Gastroesophageal sphincter (tissue), 4 donors: ENCODE measurements around the gene CEP19. TPM values are rescaled to one million over a fixed set of nuclear protein-coding genes. Genes with fewer than 3 reads are reported as not detected.
A peak's percentile ranks its signal among the peaks of the same experiment; 100 is the strongest.

Experiments
- ATAC-seq: fragments of 150-250 bp; one replicate; pipeline ENCODE4 v1.9.1; 2016; ENCODE audit warnings: mild to moderate bottlenecking, moderate library complexity
- H3K27ac ChIP-seq, 4 donors: fragments of 200-600 bp; sonication (generic) in 3 of 4; 1 replicate in 3 of 4; 2 replicates in 1 of 4; pipeline ENCODE4 v1.5.1; 2016 to 2019
- H3K27me3 ChIP-seq: fragments of 200-600 bp; sonication (generic); one replicate; pipeline ENCODE4 v1.5.1; 2019
- H3K36me3 ChIP-seq, 2 donors: fragments of 200-600 bp; sonication (generic); one replicate each; pipeline ENCODE4 v1.5.1; 2019; ENCODE audit warnings: control low read depth in 1 of 2
- H3K4me1 ChIP-seq, 3 donors: fragments of 200-600 bp; sonication (generic); 1 replicate in 2 of 3; 2 replicates in 1 of 3; pipeline ENCODE4 v1.5.1; 2016 to 2019; ENCODE audit warnings: control low read depth in 2 of 3
- H3K4me3 ChIP-seq, 2 donors: fragments of 200-600 bp; sonication (generic); one replicate each; pipeline ENCODE4 v1.5.1; 2019; ENCODE audit warnings: mild to moderate bottlenecking in 1 of 2, moderate library complexity in 1 of 2
- H3K9me3 ChIP-seq, 3 donors: fragments of 200-600 bp; sonication (generic); one replicate each; pipeline ENCODE4 v1.5.1; 2017 to 2019; ENCODE audit warnings: control low read depth in 2 of 3
- EP300 ChIP-seq: sonication (generic); formaldehyde crosslinking; IDR thresholded peaks from one replicate; pipeline ENCODE4 v1.6.1; 2017; ENCODE audit warnings: antibody characterized with exemption, mild to moderate bottlenecking
- POLR2A ChIP-seq, 2 donors: fragments of 450-650 bp; IDR thresholded peaks; one replicate each; pipeline ENCODE4 v1.6.1; 2017; ENCODE audit warnings: antibody characterized with exemption in 2 of 2, mild to moderate bottlenecking in 2 of 2, moderate library complexity in 1 of 2
- POLR2AphosphoS5 ChIP-seq: sonication (generic); formaldehyde crosslinking; IDR thresholded peaks from one replicate; pipeline ENCODE4 v1.6.1; 2017; ENCODE audit warnings: antibody characterized with exemption
- WGBS, 2 donors: methylation state at CpG; one replicate each; pipeline ENCODE4 v1.1.5; 2018; ENCODE audit warnings: low coverage in 1 of 2; 5-methylcytosine and 5-hydroxymethylcytosine counted together
- total RNA-seq, 4 donors: library from RNA; depleted of rRNA; stranded (reverse); fragments of >200 nt; gene quantifications; one replicate each; pipeline ENCODE4 v1.1.0, GENCODE V29; 2016
- TF ChIP-seq, protein P1 (sequence below), 4 experiments: fragments of 200-600 bp in 2 of 4; fragments of 450-650 bp in 2 of 4; sonication (generic) in 1 of 4; IDR thresholded peaks; one replicate each; pipeline ENCODE4 v1.5.1; 2017 to 2019; ENCODE audit warnings: antibody characterized with exemption in 4 of 4, mild to moderate bottlenecking in 2 of 4, moderate library complexity in 2 of 4

The CEP19 gene
- total RNA-seq, 4 donors from 2014 or later, result 1.1 to 4.9 (median 2.9) TPM

DNA sequence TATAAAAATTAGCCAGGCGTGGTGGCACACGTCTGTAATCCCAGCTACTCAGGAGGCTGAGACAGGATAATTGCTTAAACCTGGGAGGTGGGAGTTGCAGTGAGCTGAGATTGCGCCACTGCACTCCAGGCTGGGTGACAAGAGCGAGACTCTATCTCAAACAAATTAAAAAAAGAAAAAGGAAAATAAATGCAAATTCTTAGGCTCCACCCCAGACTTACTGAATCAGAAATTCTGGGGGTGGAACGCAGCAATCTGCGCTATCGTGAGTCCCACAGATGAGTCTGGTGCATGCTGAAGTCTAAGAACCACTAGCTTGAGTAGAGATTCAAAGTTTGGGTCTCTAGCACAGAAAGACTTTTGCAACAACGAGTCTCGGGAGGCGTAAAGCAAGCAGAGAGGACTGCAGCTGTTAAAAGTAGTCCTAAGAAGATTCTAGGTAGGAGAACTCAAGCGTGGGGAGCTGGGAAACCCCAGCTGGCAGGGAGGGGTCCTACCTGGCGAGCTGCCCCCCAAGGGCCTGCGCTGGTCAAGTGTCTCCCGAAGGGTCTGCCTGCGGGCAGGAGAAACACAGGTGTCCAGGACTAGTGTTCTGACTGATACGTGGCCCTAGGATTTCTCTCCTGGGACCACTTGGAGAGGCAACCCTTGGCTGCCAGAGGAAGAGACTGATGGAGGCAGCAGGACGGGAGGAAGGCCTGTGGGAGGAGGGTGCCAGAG is 21.9 kb downstream of the CEP19 start:
- ATAC-seq, result no peak
- no peak overlapping the region for H3K4me3 ChIP-seq
- no peaks in the 10 kb centered on the region for H3K36me3 ChIP-seq
- no peak overlapping the region for H3K27ac ChIP-seq
- peaks cover 0 to 3% (median 0%) of the 10 kb centered on the region in 3 donors for H3K4me1 ChIP-seq
- 78 to 88% methylated on average over 9 to 10 of the region's 17 CpGs for WGBS, 2 donors
- TF ChIP-seq POLR2AphosphoS5, result no peak
- no peak for TF ChIP-seq EP300
- no peak for TF ChIP-seq POLR2A (IDR thresholded peaks at IDR 0.05)
- TF ChIP-seq, protein P1, sequence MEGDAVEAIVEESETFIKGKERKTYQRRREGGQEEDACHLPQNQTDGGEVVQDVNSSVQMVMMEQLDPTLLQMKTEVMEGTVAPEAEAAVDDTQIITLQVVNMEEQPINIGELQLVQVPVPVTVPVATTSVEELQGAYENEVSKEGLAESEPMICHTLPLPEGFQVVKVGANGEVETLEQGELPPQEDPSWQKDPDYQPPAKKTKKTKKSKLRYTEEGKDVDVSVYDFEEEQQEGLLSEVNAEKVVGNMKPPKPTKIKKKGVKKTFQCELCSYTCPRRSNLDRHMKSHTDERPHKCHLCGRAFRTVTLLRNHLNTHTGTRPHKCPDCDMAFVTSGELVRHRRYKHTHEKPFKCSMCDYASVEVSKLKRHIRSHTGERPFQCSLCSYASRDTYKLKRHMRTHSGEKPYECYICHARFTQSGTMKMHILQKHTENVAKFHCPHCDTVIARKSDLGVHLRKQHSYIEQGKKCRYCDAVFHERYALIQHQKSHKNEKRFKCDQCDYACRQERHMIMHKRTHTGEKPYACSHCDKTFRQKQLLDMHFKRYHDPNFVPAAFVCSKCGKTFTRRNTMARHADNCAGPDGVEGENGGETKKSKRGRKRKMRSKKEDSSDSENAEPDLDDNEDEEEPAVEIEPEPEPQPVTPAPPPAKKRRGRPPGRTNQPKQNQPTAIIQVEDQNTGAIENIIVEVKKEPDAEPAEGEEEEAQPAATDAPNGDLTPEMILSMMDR (IDR thresholded peaks at IDR 0.05), result no peak
- H3K27me3 ChIP-seq, result no peaks in the 10 kb centered on the region
- H3K9me3 ChIP-seq, result no peaks in the 10 kb centered on the region

DNA sequence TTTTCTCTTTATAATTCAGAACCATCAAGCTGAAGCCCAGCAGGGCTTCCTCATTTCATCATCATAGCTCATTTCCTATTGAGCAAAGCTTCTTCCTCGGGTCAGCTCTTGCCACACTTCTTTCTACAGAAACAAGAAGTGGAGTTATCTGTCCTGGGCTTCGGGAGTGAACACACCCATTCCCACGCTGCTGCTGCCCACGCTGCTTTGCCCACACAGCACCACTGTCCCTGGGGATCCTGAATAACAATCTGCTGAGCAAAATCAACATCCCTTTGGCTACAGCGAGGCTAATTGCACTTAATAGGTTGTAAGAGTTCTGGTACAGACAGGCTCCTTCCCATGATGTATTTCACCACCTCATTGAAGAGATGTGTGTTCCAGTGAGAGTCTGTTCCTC is 23.7 kb downstream of the CEP19 start:
- H3K4me3 ChIP-seq, result no peak overlapping the region
- no peaks in the 10 kb centered on the region for H3K9me3 ChIP-seq
- TF ChIP-seq POLR2AphosphoS5, result no peak
- no peak for TF ChIP-seq POLR2A (IDR thresholded peaks at IDR 0.05)
- TF ChIP-seq, protein P1 (IDR thresholded peaks at IDR 0.05), result no peak
- no peak for TF ChIP-seq EP300
- peaks cover 0 to 11% (median 5%) of the 10 kb centered on the region in 3 donors for H3K4me1 ChIP-seq
- no peak overlapping the region for H3K27ac ChIP-seq
- no peaks in the 10 kb centered on the region for H3K36me3 ChIP-seq
- peak; percentile 68 for ATAC-seq
- H3K27me3 ChIP-seq, result no peaks in the 10 kb centered on the region
- WGBS, 2 donors, result 31 to 33% methylated on average over 1 to 2 of the region's 5 CpGs

DNA sequence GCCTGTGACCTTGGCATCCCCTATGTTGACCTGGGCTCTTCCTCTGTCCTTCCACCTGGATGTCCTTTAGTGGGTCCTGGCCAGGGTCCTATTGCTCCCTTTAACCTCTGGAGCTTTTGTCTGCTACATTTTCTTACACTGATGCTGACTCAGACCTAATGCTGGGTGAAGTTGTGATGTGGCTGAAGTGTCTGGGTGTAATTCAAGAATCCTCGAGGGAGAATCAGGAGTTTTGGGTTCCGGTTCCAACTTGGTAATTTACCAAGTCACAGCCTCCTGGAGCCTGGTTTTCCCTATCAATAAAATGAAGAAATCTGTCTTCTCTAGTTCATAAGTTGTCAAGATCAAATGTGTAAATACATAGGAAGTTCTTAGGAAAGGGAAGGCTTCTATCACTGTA is 25.6 kb downstream of the CEP19 start:
- TF ChIP-seq POLR2AphosphoS5 (no peak), EP300 (no peak), POLR2A (IDR thresholded peaks at IDR 0.05) (no peak)
- TF ChIP-seq, protein P1 (IDR thresholded peaks at IDR 0.05), result no peak
- peaks cover 0 to 11% (median 5%) of the 10 kb centered on the region in 3 donors for H3K4me1 ChIP-seq
- H3K4me3 ChIP-seq, result no peak overlapping the region
- 63 to 72% methylated on average over 1 to 2 of the region's 2 CpGs for WGBS, 2 donors
- H3K9me3 ChIP-seq, result no peaks in the 10 kb centered on the region
- H3K27me3 ChIP-seq, result no peaks in the 10 kb centered on the region
- H3K27ac ChIP-seq, result no peak overlapping the region
- no peaks in the 10 kb centered on the region for H3K36me3 ChIP-seq
- ATAC-seq, result no peak

DNA sequence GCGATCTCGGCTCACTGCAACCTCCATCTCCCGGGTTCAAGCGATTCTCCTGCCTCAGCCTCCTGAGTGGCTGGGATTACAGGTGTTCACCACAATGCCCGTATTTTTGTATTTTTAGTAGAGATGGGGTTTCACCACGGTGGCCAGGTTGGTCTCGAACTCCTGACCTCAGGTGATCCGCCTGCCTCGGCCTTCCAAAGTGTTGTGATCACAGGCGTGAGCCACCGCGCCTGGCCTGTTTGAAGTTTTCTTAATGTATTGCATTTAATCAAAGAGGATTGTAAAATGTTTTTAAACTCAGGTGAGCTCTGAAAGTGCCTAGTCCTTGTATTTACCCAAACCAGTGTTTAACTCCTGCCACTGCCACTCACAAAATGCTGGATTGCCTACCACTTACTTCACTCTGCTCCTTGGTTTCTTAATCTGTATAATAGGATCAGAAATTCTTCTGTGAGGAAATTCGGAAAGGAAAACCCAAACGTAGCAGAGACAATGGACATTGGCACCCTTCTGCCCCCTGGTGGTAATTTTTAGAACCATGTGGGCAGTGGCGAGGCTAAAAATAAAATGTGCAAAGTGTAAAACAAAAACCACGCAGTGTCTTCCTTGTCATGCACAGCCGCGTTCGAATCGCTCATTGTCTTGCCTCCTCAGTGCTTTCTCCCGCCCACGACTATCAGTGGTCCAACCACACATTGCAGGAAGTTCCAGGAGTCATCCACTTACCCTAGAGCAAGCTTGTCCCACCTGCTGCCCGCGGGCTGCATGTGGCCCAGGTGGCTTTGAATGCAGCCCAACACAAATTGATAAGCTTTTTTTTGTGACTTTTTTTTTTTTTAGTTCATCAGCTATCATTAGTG is 27.3 kb downstream of the CEP19 start:
- 38 to 40% methylated on average over 19 to 24 of the region's 24 CpGs for WGBS, 2 donors
- H3K27me3 ChIP-seq, result no peaks in the 10 kb centered on the region
- no peak overlapping the region for H3K4me3 ChIP-seq
- H3K36me3 ChIP-seq, result no peaks in the 10 kb centered on the region
- H3K27ac ChIP-seq, result peak overlapping the region in 1 of 4 donors; percentile 42
- H3K4me1 ChIP-seq, result peaks cover 0 to 11% (median 5%) of the 10 kb centered on the region in 3 donors
- no peaks in the 10 kb centered on the region for H3K9me3 ChIP-seq
- TF ChIP-seq POLR2A (IDR thresholded peaks at IDR 0.05) (no peak), EP300 (no peak), POLR2AphosphoS5 (no peak)
- TF ChIP-seq, protein P1 (IDR thresholded peaks at IDR 0.05), result peak; percentile 90 to 93 (median 92)
- no peak for ATAC-seq
